ENCODE results near the gene GOLT1B. TPM values are rescaled to one million over a fixed set of nuclear protein-coding genes. Genes with fewer than 3 reads are reported as not detected.

The GOLT1B gene
- total and polyA plus RNA-seq, 2 of the 8 experiments (the other 6 are each of a cell fraction or from before 2014, with no cell fraction given), result 18.3 to 38.3 TPM

DNA sequence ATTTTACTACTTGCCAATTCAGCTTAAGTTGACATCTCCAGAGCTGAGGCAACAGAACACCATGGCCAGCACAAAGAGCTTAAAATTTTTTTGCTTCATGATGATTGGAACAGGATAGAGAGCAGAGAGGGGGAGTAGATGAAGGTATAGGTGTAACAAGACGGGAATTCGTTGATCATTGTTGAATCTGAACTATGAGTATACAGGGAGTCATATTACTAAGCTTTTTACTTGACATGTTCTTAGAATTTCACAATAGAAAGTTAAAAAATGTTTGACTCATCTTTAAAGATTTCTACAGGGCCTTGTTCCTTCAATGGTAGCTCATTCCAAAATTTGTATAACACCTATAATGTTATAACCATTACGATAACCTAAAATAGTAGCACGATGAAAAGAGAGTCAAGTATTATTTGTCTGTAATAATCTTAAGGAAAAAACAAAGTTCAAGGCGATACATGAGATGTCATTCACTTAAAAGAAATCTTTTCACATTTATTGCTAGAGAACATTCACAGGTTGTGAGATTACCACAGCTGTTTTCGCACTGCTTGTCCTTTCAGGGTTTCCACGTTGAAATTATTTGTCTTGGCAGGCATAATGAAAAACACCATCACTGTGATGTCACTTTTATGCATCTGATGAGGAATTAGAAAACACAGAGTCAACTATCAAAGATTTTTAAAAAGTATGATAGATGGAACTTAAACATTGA, 58.4 kb downstream of the GOLT1B start (continued):
- no peak for TF ChIP-seq TAF1 (IDR thresholded peaks at IDR 0.05; ENCODE audit: low read depth, low read length)
- no peak for TF ChIP-seq MAFK (IDR thresholded peaks at IDR 0.05; ENCODE audit: low read depth, low read length)
- no peak for TF ChIP-seq CBX8 (IDR thresholded peaks at IDR 0.05; ENCODE audit: borderline replicate concordance, low read depth, low read length)
- no peak for TF ChIP-seq PHF8 (conservative IDR thresholded peaks at IDR 0.05; ENCODE audit: low read depth, low read length)
- TF ChIP-seq POU5F1 (IDR thresholded peaks at IDR 0.05; ENCODE audit: low read depth, low read length), result no peak
- TF ChIP-seq SIX5 (IDR thresholded peaks at IDR 0.05; ENCODE audit: low read depth, low read length), result no peak

Data from H1 (cell line).